ENCODE data around the gene DISC1.
"Not testable (repeated sequence)": the region's sequence is repeated elsewhere in the genome, so short reads cannot be mapped to it uniquely, and the experiment has no call there.

Gene DISC1

DNA sequence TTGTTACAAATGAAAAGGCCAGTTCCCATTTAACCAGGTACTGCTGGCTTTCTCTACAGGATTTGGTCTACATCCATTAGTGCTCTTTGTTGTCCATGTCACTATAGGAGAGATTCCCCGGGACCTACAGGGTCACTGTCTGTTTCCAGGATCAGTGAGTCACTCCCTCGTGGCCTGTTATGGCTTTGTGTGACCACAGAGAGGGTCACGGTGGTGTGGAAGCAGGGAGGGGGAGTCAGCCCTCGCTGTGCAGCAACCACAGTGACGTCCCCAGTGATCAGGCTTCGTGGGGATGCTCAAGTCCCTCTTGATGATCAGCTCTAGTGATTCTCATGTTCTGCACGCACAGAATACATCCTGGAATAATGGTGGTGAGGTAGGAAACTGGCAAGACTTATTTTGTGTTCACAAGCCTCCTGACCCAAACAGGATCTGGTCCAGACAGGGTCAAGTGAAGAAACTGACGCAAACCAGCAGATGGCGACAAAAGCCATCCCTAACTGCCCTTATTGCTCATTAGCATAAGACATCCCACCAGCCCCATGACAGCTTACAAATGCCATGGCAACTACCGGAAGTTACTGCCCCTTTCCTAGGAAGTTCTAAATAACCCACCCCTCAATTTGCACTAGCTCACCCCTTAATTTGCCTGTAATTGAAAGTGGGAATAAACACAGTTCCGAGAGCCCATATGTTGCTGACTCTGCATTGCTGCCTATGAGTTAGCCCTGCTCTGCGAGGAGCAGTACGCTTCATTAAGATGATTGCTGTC lies 98.5 kb downstream of the DISC1 start:
- Histone ChIP-seq H3K27me3 (replicated peaks; ENCODE audit: control insufficient read depth, insufficient read depth, low read length) (no peaks in the 10 kb centered on the region), H3K9ac (ENCODE audit: low read length) (no peak overlapping the region), H3K4me1 (ENCODE audit: control insufficient read depth, insufficient read depth, low read length) (peaks cover 8% of the 10 kb centered on the region), H3K9me3 (ENCODE audit: control insufficient read depth, low read length) (no peaks in the 10 kb centered on the region), H3K36me3 (ENCODE audit: control insufficient read depth, insufficient read depth, low read length, severe bottlenecking) (no peaks in the 10 kb centered on the region), H3K4me3 (ENCODE audit: low read length) (no peak overlapping the region)
- peak; percentile 32 for DNase-seq (ENCODE audit: low read depth)

DNA sequence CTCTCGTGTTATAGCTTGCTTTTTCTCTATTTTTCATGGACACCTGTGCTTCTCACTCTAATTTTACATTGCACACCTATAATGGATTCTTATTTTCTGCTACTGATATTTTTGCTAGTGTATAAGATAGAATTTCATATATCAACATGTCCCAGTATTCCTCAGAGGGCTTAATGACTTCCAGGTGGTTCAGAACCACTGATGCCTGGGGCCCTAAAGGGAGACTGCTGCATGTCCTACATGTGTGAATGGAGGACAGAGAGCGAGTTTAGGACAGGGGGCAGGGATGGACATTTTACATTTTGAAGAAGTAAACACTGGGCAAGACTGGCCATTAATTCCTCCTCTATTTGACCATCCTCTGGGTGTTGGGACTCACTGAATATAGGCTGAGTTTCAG lies 100.6 kb downstream of the DISC1 start:
- Histone ChIP-seq H3K4me3 (ENCODE audit: low read length) (no peak overlapping the region), H3K9me3 (ENCODE audit: control insufficient read depth, low read length) (no peaks in the 10 kb centered on the region), H3K9ac (ENCODE audit: low read length) (no peak overlapping the region), H3K36me3 (ENCODE audit: control insufficient read depth, insufficient read depth, low read length, severe bottlenecking) (no peaks in the 10 kb centered on the region), H3K4me1 (ENCODE audit: control insufficient read depth, insufficient read depth, low read length) (peaks cover 8% of the 10 kb centered on the region), H3K27me3 (replicated peaks; ENCODE audit: control insufficient read depth, insufficient read depth, low read length) (no peaks in the 10 kb centered on the region)
- peak; percentile 51 for DNase-seq (ENCODE audit: low read depth)

DNA sequence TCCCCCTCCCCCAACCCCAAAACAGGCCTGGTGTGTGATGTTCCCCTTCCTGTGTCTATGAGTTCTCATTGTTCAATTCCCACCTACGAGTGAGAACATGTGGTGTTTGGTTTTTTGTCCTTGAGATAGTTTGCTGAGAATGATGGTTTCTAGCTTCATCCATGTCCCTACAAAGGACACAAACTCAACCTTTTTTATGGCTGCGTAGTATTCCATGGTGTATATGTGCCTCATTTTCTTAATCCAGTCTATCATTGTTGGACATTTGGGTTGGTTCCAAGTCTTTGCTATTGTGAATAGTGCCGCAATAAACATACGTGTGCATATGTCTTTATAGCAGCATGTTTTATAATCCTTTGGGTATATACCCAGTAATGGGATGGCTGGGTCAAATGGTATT lies 102.4 kb downstream of the DISC1 start:
- not testable (repeated sequence) for H3K27me3 ChIP-seq (replicated peaks; ENCODE audit: control insufficient read depth, insufficient read depth, low read length); H3K4me3 ChIP-seq (ENCODE audit: low read length); H3K9me3 ChIP-seq (ENCODE audit: control insufficient read depth, low read length); H3K4me1 ChIP-seq (ENCODE audit: control insufficient read depth, insufficient read depth, low read length); H3K9ac ChIP-seq (ENCODE audit: low read length); H3K36me3 ChIP-seq (ENCODE audit: control insufficient read depth, insufficient read depth, low read length, severe bottlenecking); DNase-seq (ENCODE audit: low read depth)

DNA sequence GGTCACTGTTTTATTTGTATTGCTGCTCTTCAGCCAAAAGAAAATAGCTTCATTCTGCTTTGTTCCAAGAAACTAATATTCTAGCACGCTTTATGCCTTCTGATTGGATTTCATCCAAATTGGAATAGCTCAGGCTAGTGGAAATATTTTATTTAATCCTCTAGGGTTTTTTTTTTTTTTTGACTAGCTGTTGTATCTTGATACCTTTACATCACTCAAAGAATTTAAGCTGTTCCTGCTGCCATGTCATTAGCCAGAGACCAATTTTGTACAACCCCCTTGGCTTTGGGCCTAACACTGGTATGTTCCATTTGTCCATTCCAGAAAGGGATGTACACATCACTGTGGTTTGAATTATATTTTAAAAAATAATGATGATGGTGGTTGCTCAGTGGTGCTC lies 103.0 kb downstream of the DISC1 start:
- DNase-seq (ENCODE audit: low read depth): peak; percentile 85
- no peaks in the 10 kb centered on the region for H3K36me3 ChIP-seq (ENCODE audit: control insufficient read depth, insufficient read depth, low read length, severe bottlenecking)
- no peak overlapping the region for H3K9ac ChIP-seq (ENCODE audit: low read length)
- no peak overlapping the region for H3K4me3 ChIP-seq (ENCODE audit: low read length)
- H3K9me3 ChIP-seq (ENCODE audit: control insufficient read depth, low read length): no peaks in the 10 kb centered on the region
- H3K27me3 ChIP-seq (replicated peaks; ENCODE audit: control insufficient read depth, insufficient read depth, low read length): no peaks in the 10 kb centered on the region
- peaks cover 13% of the 10 kb centered on the region for H3K4me1 ChIP-seq (ENCODE audit: control insufficient read depth, insufficient read depth, low read length)

DNA sequence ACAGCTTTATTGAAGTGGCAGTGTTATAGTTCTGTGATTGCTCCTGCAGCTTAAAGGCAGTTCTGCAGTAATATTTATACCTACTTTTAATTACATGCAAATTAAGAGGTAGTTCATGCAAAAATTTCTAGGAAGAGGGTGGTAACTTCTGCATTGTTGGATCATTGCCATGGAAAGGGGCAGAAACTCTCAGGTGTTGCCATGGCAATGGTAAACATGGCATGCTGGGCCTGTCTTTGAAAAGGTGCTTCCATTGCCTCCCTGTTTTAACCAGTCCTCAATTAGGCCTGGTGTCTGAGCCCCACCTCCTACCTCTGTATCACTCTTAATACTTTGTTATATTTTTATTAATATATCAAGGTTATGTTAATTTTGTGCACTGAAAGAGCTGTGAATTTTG lies 104.7 kb downstream of the DISC1 start:
- H3K9ac ChIP-seq (ENCODE audit: low read length): no peak overlapping the region
- DNase-seq (ENCODE audit: low read depth): no peak
- peaks cover 20% of the 10 kb centered on the region for H3K4me1 ChIP-seq (ENCODE audit: control insufficient read depth, insufficient read depth, low read length)
- no peaks in the 10 kb centered on the region for H3K27me3 ChIP-seq (replicated peaks; ENCODE audit: control insufficient read depth, insufficient read depth, low read length)
- no peaks in the 10 kb centered on the region for H3K9me3 ChIP-seq (ENCODE audit: control insufficient read depth, low read length)
- no peak overlapping the region for H3K4me3 ChIP-seq (ENCODE audit: low read length)
- H3K36me3 ChIP-seq (ENCODE audit: control insufficient read depth, insufficient read depth, low read length, severe bottlenecking): no peaks in the 10 kb centered on the region

DNA sequence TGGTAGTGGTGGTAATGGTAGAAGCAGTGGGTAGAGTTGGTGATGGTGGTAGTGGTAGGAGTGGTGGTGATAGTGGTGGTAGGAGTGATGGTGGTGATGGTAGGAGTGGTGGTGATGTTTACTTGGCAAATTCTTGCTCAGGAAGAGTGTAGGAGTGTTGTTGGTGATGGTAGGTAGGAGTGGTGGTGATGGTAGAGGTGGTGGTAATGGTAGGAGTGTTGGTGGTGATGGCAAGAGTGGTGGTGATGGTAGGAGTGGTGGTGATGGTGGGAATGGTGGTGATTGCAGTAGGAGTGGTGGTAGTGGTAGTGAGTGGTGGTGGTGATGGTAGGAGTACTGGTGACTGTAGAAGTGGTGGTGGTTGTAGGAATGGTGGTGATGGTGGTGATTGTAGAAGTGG lies 106.5 kb downstream of the DISC1 start:
- Histone ChIP-seq H3K9me3 (ENCODE audit: control insufficient read depth, low read length) (no peaks in the 10 kb centered on the region), H3K4me1 (ENCODE audit: control insufficient read depth, insufficient read depth, low read length) (peaks cover 20% of the 10 kb centered on the region), H3K36me3 (ENCODE audit: control insufficient read depth, insufficient read depth, low read length, severe bottlenecking) (no peaks in the 10 kb centered on the region), H3K9ac (ENCODE audit: low read length) (no peak overlapping the region), H3K27me3 (replicated peaks; ENCODE audit: control insufficient read depth, insufficient read depth, low read length) (no peaks in the 10 kb centered on the region), H3K4me3 (ENCODE audit: low read length) (no peak overlapping the region)
- DNase-seq (ENCODE audit: low read depth): no peak

DNA sequence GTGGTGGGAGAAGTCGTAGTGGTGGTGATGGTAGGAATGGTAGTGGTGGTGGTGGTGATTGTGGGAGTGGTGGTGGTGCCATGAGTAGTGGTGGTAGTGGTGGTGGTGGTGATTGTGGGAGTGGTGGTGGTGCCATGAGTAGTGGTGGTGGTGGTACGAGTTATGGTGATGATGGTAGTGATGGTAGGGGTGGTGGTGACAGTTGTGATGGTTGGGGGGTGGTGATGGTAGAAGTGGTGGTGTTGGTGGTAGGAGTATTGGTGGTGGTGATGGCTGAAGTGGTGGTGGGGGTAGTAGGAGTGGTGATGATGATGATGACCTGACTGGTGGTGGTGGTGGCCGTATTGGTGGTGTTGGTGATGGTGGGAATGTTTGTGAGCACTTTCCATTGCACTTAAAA lies 107.1 kb downstream of the DISC1 start:
- DNase-seq (ENCODE audit: low read depth): no peak
- Histone ChIP-seq H3K36me3 (ENCODE audit: control insufficient read depth, insufficient read depth, low read length, severe bottlenecking) (no peaks in the 10 kb centered on the region), H3K9ac (ENCODE audit: low read length) (no peak overlapping the region), H3K4me1 (ENCODE audit: control insufficient read depth, insufficient read depth, low read length) (peaks cover 20% of the 10 kb centered on the region), H3K4me3 (ENCODE audit: low read length) (no peak overlapping the region), H3K9me3 (ENCODE audit: control insufficient read depth, low read length) (no peaks in the 10 kb centered on the region), H3K27me3 (replicated peaks; ENCODE audit: control insufficient read depth, insufficient read depth, low read length) (no peaks in the 10 kb centered on the region)

DNA sequence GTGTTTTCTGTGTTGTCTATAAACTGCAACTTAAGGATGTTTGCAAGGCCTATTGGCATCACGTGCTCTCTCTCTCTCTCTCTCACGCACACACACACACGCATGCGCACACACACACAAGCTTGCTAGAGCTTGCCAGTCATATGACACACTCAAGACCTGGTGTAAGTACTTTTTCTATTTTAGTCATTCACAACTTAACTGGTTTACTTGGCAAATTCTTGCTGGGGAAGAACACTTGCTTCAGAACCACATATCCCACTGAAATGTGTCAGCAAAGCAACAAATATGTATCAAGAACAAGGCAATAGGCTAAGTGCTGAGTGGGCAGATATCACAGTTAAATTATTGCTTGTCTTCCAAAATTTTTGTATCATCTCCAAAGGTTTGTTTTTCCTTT lies 107.8 kb downstream of the DISC1 start:
- H3K9me3 ChIP-seq (ENCODE audit: control insufficient read depth, low read length): no peaks in the 10 kb centered on the region
- no peaks in the 10 kb centered on the region for H3K27me3 ChIP-seq (replicated peaks; ENCODE audit: control insufficient read depth, insufficient read depth, low read length)
- no peak overlapping the region for H3K4me3 ChIP-seq (ENCODE audit: low read length)
- peaks cover 18% of the 10 kb centered on the region for H3K4me1 ChIP-seq (ENCODE audit: control insufficient read depth, insufficient read depth, low read length)
- no peak overlapping the region for H3K9ac ChIP-seq (ENCODE audit: low read length)
- no peaks in the 10 kb centered on the region for H3K36me3 ChIP-seq (ENCODE audit: control insufficient read depth, insufficient read depth, low read length, severe bottlenecking)
- no peak for DNase-seq (ENCODE audit: low read depth)

DNA sequence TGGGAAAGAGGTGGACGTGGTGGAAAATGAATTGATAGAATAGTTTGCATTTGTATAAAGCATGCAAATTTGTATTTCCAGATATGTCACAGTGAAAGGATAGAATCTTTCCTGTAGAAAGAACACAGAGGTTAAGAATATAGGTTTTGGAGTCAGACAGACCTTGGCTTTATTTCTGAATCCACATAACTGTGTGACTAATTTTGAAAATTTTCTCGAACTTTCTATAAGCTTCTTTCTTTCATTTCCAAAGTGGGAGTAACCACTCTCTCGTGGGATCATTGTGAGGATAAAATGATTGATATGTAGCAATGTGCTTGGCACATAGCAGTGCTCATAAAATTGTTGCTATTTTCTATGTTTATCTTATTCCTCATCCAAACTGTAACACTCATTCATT lies 108.8 kb downstream of the DISC1 start:
- Histone ChIP-seq H3K27me3 (replicated peaks; ENCODE audit: control insufficient read depth, insufficient read depth, low read length) (no peaks in the 10 kb centered on the region), H3K9ac (ENCODE audit: low read length) (no peak overlapping the region), H3K4me3 (ENCODE audit: low read length) (no peak overlapping the region), H3K36me3 (ENCODE audit: control insufficient read depth, insufficient read depth, low read length, severe bottlenecking) (no peaks in the 10 kb centered on the region), H3K4me1 (ENCODE audit: control insufficient read depth, insufficient read depth, low read length) (peaks cover 12% of the 10 kb centered on the region), H3K9me3 (ENCODE audit: control insufficient read depth, low read length) (no peaks in the 10 kb centered on the region)
- no peak for DNase-seq (ENCODE audit: low read depth)

DNA sequence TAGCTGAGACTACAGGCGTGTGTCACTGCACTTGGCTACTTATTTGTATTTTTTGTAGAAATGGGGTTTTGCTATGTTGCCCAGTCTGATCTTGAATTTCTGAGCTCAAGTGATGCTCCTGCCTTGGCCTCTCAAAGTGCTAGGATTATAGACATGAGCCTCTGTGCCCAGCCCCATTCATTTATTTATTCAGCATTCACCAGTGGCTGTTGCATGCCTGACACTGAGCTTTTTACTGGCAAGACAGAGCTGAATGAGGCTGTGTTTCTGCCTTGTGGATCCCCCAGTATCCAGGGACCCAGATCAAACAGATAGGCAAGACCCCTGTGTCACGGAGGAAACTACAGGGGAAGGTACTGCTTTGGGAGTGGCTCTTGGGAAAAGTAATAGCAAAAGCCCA lies 109.4 kb downstream of the DISC1 start:
- Histone ChIP-seq H3K27me3 (replicated peaks; ENCODE audit: control insufficient read depth, insufficient read depth, low read length) (no peaks in the 10 kb centered on the region), H3K9ac (ENCODE audit: low read length) (no peak overlapping the region), H3K4me1 (ENCODE audit: control insufficient read depth, insufficient read depth, low read length) (peaks cover 12% of the 10 kb centered on the region), H3K9me3 (ENCODE audit: control insufficient read depth, low read length) (no peaks in the 10 kb centered on the region), H3K36me3 (ENCODE audit: control insufficient read depth, insufficient read depth, low read length, severe bottlenecking) (no peaks in the 10 kb centered on the region), H3K4me3 (ENCODE audit: low read length) (no peak overlapping the region)
- no peak for DNase-seq (ENCODE audit: low read depth)

DNA sequence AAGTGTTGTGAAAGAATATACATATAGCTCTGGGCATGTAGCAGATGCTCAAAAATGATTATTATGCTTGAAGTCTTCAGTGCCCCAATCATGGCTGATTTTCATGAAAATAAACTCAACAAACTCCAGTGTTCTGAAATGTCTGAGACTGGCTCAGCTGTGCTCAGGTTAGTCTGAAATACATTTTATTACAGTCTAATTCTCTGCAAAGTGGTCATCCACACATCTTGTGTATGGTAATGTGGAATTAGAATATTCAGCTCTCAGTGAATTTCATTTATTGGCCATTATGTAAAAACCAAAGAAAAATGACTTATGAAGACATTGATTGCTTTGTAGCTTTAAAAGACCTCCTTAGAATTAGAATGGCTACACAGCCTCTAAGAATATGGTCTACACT lies 109.9 kb downstream of the DISC1 start:
- Histone ChIP-seq H3K4me3 (ENCODE audit: low read length) (no peak overlapping the region), H3K9me3 (ENCODE audit: control insufficient read depth, low read length) (no peaks in the 10 kb centered on the region), H3K36me3 (ENCODE audit: control insufficient read depth, insufficient read depth, low read length, severe bottlenecking) (no peaks in the 10 kb centered on the region), H3K27me3 (replicated peaks; ENCODE audit: control insufficient read depth, insufficient read depth, low read length) (no peaks in the 10 kb centered on the region), H3K4me1 (ENCODE audit: control insufficient read depth, insufficient read depth, low read length) (peaks cover 12% of the 10 kb centered on the region), H3K9ac (ENCODE audit: low read length) (no peak overlapping the region)
- no peak for DNase-seq (ENCODE audit: low read depth)

DNA sequence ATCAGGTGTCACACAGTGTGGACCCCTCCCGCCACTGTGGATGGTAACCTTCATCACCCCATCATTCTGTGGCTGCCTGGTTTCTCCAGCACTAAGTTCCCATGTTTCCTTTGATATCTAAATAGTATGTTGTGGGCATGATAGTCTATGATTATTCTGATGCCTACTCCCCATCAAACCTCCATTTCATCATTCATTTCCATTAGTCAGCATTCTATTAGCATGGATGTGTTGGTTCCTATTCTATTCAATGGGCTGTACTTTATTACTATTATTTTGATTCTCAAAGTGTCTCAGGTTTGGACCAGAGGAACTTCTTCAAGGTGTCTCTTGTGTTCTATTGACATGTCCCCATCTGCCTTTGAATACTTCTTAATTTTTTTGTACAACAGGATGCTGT lies 112.0 kb downstream of the DISC1 start:
- H3K9ac ChIP-seq (ENCODE audit: low read length): no peak overlapping the region
- H3K36me3 ChIP-seq (ENCODE audit: control insufficient read depth, insufficient read depth, low read length, severe bottlenecking): no peaks in the 10 kb centered on the region
- no peaks in the 10 kb centered on the region for H3K27me3 ChIP-seq (replicated peaks; ENCODE audit: control insufficient read depth, insufficient read depth, low read length)
- H3K9me3 ChIP-seq (ENCODE audit: control insufficient read depth, low read length): no peaks in the 10 kb centered on the region
- DNase-seq (ENCODE audit: low read depth): no peak
- no peak overlapping the region for H3K4me3 ChIP-seq (ENCODE audit: low read length)
- peaks cover 12% of the 10 kb centered on the region for H3K4me1 ChIP-seq (ENCODE audit: control insufficient read depth, insufficient read depth, low read length)
